ENCODE data around the gene PPIL1. TPM values are rescaled to one million over a fixed set of nuclear protein-coding genes. Genes with fewer than 3 reads are reported as not detected.
"Not testable (repeated sequence)": the region's sequence is repeated elsewhere in the genome, so short reads cannot be mapped to it uniquely, and the experiment has no call there.

The PPIL1 gene
- polyA plus RNA-seq, 12 donors: 29.9 to 46.2 (median 36.8) TPM; not detected in 1

DNA sequence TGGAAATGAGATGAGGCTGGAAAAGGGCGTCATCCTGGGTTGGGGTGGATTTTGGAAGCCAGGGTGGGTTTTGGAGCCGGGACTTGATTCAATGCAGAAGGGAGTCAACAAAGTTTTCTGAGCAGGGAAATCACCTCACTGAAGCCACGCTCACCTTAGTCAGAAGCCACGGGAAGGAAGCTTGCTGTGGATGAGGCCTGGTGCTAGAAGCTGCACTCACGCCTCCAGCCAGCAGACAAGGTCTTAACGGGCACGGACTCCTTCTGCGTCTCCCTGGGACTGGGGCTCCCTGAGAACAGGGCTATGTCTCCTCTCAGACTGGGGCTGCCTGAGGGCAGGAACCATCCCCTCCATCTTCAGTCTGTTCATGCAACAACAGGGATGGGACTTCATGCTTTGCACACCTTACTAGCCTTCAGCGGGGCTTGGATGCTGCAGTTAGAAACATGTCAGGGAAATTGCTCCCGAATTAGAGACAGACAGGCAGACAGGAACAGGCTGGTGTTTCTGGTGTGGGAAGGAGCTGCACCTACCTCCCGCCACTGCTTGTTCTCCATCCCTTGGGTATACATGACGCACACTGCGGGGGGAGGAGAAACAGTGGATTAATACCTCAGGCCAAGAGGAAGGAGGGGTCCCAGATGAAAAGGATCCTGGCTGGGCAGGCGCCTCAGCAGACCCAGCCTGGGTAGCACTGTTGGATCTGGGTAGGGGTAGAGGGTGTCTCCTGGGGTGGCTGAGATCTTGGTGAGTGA lies 52.8 kb downstream of the PPIL1 start:
- no peak for DNase-seq

DNA sequence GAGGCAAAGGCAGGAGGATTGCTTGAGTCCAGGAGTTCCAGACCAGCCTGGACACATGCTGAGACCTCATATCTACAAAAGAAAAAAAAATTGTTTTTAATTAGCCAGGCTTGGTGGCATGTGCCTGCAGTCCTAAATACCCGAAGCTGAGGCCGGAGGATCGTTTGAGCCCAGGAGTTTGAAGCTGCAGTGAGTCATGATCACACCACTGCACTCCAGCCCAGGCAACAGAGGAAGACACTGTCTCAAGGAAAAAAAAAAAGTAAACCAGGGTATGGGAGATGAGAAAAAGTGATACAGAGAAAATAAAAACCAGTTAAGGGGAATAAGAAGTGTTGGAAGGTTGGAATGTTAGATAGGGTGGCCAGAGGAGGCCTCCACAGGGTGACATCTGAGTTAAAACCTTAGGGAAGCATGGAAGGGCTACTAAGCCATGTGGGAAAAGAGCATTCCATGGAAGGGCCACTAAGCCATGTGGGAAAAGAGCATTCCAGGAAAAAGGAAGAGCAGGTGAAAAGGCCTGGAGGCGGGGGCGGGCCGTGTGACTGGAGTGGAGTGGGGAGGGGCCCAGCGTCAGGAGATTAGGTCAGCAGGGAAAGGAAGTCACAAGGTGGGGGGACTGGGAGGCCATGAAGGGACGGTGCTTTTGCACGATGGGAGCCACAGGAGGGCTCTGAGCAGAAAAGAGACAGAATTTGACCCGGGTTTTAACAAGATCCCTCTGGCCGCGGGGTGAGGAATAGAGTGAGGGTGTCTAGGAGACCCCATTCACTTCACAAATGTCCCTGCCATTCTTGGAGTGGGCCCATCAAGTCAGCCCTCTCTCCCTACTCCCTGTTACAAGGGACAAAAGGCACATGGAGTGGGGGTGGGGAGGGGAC lies 53.7 kb downstream of the PPIL1 start:
- no peak for DNase-seq

GRCh38 chr6:36818756-36819155 lies 55.8 kb downstream of the PPIL1 start:
- no peak for DNase-seq

DNA sequence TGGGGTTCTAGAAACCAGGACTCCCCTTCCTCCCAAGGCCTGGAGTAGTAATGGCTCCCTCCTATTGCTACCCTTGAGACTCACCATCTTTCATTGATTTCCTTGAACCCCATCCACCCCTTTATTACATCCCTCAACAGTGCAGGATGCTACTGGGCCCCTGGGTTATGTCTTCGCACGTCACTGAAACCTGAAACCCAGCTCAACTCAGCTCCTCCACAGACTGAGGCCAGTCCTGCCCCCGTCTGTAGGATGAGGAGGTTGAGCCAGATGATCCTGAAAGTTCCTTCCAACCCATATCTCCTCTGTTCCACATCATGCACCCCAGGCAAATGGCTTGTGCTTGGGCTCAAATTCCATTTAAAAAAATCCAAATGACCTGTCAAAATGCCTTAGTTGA lies 56.8 kb downstream of the PPIL1 start:
- no peak for DNase-seq

GRCh38 chr6:36817176-36817817 lies 57.3 kb downstream of the PPIL1 start:
- no peak for DNase-seq

GRCh38 chr6:36815962-36816735 lies 58.5 kb downstream of the PPIL1 start:
- no peak for DNase-seq

DNA sequence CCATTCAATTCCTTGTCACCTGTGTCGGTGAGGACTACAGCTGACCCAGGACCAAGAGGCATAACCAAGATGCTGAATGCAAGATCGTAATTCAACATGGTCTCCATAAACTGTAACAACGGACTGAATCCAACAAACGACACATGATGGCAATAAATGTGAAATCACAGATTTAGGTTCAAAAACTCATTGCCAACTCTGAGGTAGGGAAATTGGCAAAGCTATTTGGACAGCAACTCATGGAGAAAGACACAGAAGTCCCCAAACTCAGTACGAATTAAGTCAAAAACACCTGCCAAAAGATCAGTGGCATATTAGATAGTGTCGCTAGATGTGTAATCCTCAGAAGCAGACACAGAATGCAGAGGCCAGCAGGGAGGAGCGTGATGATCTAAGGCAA lies 60.4 kb downstream of the PPIL1 start:
- no peak for DNase-seq

DNA sequence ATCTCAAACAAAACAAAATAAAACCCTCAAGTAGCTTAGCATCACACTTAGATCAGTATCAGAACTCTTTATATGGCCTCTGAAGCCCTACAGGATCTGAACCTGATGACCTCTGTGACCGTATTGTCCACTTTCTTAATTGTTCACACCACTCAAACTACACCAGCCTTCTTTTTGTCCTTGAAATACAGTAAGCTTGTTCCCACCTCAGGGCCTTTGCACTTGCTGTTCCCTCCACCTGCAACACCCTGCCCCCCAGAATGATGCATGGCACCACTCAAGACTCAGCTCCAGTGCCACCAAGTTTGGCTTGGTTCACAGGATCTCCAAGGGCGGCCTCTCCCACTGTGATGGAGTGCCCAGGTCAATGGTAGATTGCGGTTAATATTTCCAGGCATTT lies 61.1 kb downstream of the PPIL1 start:
- no peak for DNase-seq

- DNase-seq: not testable (repeated sequence)
Observed at GRCh38 chr6:36813047-36813446, 61.6 kb downstream of the PPIL1 start.

GRCh38 chr6:36809941-36810803 lies 64.4 kb downstream of the PPIL1 start:
- DNase-seq: no peak

DNA sequence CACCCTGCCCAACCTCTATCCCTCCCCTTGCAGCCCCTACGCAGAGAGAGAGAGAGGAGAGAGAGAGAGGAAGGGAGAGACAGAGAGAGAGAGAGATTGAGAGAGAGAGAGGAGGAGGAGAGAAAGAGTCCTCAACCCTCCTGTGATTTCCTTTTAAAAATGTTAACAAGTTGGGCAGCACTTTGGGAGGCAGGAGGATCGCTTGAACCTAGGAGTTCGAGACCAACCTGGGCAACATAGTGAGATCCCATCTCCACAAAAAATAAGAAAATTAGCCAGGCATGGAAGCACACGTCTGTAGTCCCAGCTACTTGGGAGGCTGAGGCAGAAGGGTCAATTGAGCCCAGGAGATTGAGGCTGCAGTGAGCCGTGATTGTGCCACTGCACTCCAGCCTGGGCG lies 65.4 kb downstream of the PPIL1 start:
- no peak for DNase-seq

- no peak for DNase-seq
Observed at GRCh38 chr6:36808634-36809033, 66.0 kb downstream of the PPIL1 start.

DNA sequence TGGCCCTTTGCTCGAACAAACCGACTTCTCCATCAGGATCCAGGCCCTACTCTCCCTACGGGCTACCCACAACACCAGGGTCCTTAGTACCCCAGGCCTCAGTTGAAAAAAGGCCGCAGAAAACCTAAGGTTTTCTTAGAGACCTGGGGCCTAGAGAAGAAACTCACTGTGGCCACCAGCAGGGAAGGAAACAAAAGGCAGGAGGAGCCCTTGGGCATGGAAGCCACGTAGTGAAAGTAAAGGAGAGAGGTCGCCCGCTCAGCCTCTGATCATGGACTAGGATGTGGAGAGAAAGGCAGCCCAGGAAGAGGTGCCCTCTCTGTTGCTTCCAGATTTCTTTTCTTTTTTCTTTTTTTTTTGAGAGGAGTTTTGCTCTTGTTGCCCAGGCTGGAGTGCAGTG lies 66.9 kb downstream of the PPIL1 start:
- no peak for DNase-seq

DNA sequence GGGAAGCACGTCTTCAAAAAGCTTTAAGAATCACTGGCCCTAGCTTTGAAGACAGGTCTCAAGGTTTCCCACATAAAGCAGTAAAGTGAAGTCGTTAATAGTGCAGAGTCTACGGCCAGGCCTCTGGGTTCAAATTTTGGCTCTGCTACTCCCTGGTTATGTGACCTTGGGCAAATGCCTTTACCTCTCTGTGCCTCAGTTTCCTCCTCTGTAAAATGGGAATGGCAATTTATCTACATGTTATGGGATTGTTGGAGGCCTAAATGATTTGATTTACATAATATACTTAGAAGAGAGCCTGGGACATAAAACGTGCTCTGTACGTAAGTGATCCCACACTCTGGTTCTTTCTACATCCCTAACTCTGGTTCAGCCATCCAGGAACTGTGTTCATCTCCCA lies 67.5 kb downstream of the PPIL1 start:
- DNase-seq: no peak

GRCh38 chr6:36805917-36806316 lies 68.7 kb downstream of the PPIL1 start:
- DNase-seq: no peak

- no peak for DNase-seq
Observed at GRCh38 chr6:36805096-36805797, 69.4 kb downstream of the PPIL1 start.

Measured in muscle of arm (tissue), 12 donors.